GM12878 (cell line): ENCODE data around the gene SASH1. TPM values are rescaled to one million over a fixed set of nuclear protein-coding genes. Genes with fewer than 3 reads are reported as not detected.

ENCODE experiments used
- ATAC-seq: fragments of 200-7000 bp; cut with Tn5 transposase; 3 replicates; pipeline ENCODE4 v1.9.1; 2020; ENCODE audit warnings: mild to moderate bottlenecking, moderate library complexity
- BruUV-seq: library from RNA; stranded (reverse); fragments of 400-500 nt; replicated peaks from 2 replicates; lab custom pipeline; 2021; lab: Mats Ljungman, UMichigan
- CTCF ChIA-PET: fragments of 300-600 bp; sonication (Branson Sonifier 250); formaldehyde crosslinking; extraction: SDS; loops from one replicate; lab custom pipeline; 2021; ENCODE audit warnings: inconsistent platforms; lab: Yijun Ruan, JAX
- POLR2A ChIA-PET: fragments of 350-600 bp; formaldehyde crosslinking; extraction: SDS; loops from one replicate; lab custom pipeline; 2021; ENCODE audit warnings: inconsistent platforms; lab: Charles Lee
- RAD21 ChIA-PET: fragments of 300-600 bp; sonication (Branson Sonifier 250); formaldehyde crosslinking; loops from one replicate; lab custom pipeline; 2023; ENCODE audit warnings: antibody characterized with exemption; ENCODE audit not compliant: unreplicated experiment; lab: Charles Lee
- SMC1A ChIA-PET: fragments of 300-600 bp; sonication (Branson Sonifier 250); formaldehyde crosslinking; loops from one replicate; lab custom pipeline; 2023; ENCODE audit not compliant: unreplicated experiment, uncharacterized antibody; lab: Charles Lee
- DNase-seq: peaks from one replicate; pipeline ENCODE4 v3.0.0-alpha.2; 2011; ENCODE audit warnings: low read depth, low spot score
- FAIRE-seq: peaks from 3 replicates; lab custom pipeline; 2011; peaks lifted over from hg19 to GRCh38; lab: Jason Lieb, UNC
- H2AFZ ChIP-seq: 2 replicates; pipeline ENCODE4 v1.6.0; 2011; ENCODE audit warnings: low read depth, low read length, control low read depth; ENCODE audit not compliant: control insufficient read depth
- H3K27ac ChIP-seq: 2 replicates; pipeline ENCODE4 v1.5.1; 2011; ENCODE audit warnings: control low read depth; ENCODE audit not compliant: control insufficient read depth, insufficient read depth
- H3K27me3 ChIP-seq, 2 experiments: replicated peaks in 1 of 2; 2 replicates each; pipeline versions ENCODE4 v1.6.0 to v1.6.1; 2011; ENCODE audit warnings: low read length in 1 of 2; ENCODE audit not compliant: control insufficient read depth in 2 of 2, insufficient read depth in 2 of 2
- H3K36me3 ChIP-seq, 2 experiments: 2 replicates each; pipeline ENCODE4 v1.5.1; 2011; ENCODE audit warnings: low read length in 1 of 2; ENCODE audit not compliant: control insufficient read depth in 2 of 2, insufficient read depth in 2 of 2
- H3K4me1 ChIP-seq: 2 replicates; pipeline ENCODE4 v1.6.1; 2011; ENCODE audit warnings: mild to moderate bottlenecking, low read length, moderate library complexity, mixed read lengths; ENCODE audit not compliant: control insufficient read depth, insufficient read depth
- H3K4me2 ChIP-seq: 2 replicates; pipeline ENCODE4 v1.6.0; 2011; ENCODE audit warnings: control low read depth; ENCODE audit not compliant: control insufficient read depth, insufficient read depth
- H3K4me3 ChIP-seq: fragments of 200-600 bp; sonication (generic); 2 replicates; pipeline ENCODE4 v1.5.1; 2016
- H3K79me2 ChIP-seq: 2 replicates; pipeline ENCODE4 v1.6.0; 2011; ENCODE audit warnings: low read length; ENCODE audit not compliant: control insufficient read depth, insufficient read depth
- H3K9ac ChIP-seq: 2 replicates; pipeline ENCODE4 v1.8.0; 2011; ENCODE audit warnings: low read length, control low read depth, mixed read lengths; ENCODE audit not compliant: control insufficient read depth, insufficient read depth
- H3K9me3 ChIP-seq: replicated peaks from 3 replicates; pipeline ENCODE4 v1.5.1; 2011; ENCODE audit warnings: mild to moderate bottlenecking, low read length; ENCODE audit not compliant: control insufficient read depth, insufficient read depth
- H4K20me1 ChIP-seq: 2 replicates; pipeline ENCODE4 v1.6.0; 2011; ENCODE audit not compliant: control insufficient read depth, insufficient read depth
- ATF7 ChIP-seq: fragments of 450-650 bp; IDR thresholded peaks from 2 replicates; pipeline ENCODE4 v1.6.1; 2016; ENCODE audit warnings: low read depth, mild to moderate bottlenecking
- BACH1 ChIP-seq: fragments of 450-650 bp; IDR thresholded peaks from 2 replicates; pipeline ENCODE4 v1.6.1; 2017; ENCODE audit warnings: mild to moderate bottlenecking, borderline replicate concordance
- BHLHE40 ChIP-seq, 2 experiments: fragments of 450-650 bp in 1 of 2; IDR thresholded peaks; 2 replicates each; pipeline ENCODE4 v1.6.1; 2011 to 2017; ENCODE audit warnings: low read depth in 2 of 2, borderline replicate concordance in 1 of 2, improper control_type of control experiment in 1 of 2, low read length in 1 of 2, mild to moderate bottlenecking in 1 of 2
- CTCF ChIP-seq, 3 experiments: IDR thresholded peaks in 2 of 3; conservative IDR thresholded peaks in 1 of 3; 2 replicates each; pipeline ENCODE4 v1.5.1; 2011; ENCODE audit warnings: low read depth in 3 of 3, low read length in 3 of 3, mild to moderate bottlenecking in 3 of 3, control low read depth in 2 of 3, moderate library complexity in 2 of 3, inconsistent platforms in 1 of 3, mixed read lengths in 1 of 3; ENCODE audit not compliant: control insufficient read depth in 2 of 3, insufficient read depth in 1 of 3; ENCODE audit errors: extremely low read depth in 1 of 3
- HDAC2 ChIP-seq: fragments of 200-600 bp; sonication (generic); IDR thresholded peaks from 2 replicates; pipeline ENCODE4 v1.6.1; 2017
- IRF4 ChIP-seq: IDR thresholded peaks from 2 replicates; pipeline ENCODE4 v1.6.1; 2011; ENCODE audit warnings: low read depth, low read length
- NFYB ChIP-seq: IDR thresholded peaks from 2 replicates; pipeline ENCODE4 v1.6.1; 2011; ENCODE audit warnings: low read depth, mild to moderate bottlenecking, low read length, improper control_type of control experiment, moderate library complexity; ENCODE audit not compliant: insufficient read depth
- NR2C2 ChIP-seq: IDR thresholded peaks from 2 replicates; pipeline ENCODE4 v1.6.1; 2011; ENCODE audit warnings: borderline replicate concordance, low read depth; ENCODE audit not compliant: control insufficient read depth, insufficient read length
- PML ChIP-seq: IDR thresholded peaks from 2 replicates; pipeline ENCODE4 v1.6.1; 2012; ENCODE audit warnings: low read length, inconsistent platforms
- PRDM15 ChIP-seq: fragments of 450-650 bp; formaldehyde crosslinking; IDR thresholded peaks from 2 replicates; pipeline ENCODE4 v1.4.0; 2020; ENCODE audit warnings: mild to moderate bottlenecking, moderate library complexity
- SMAD5 ChIP-seq: IDR thresholded peaks from 2 replicates; pipeline ENCODE4 v1.6.1; 2016; ENCODE audit warnings: antibody characterized with exemption, low read depth
- STAT1 ChIP-seq: fragments of 450-650 bp; conservative IDR thresholded peaks from 2 replicates; pipeline ENCODE4 v1.6.1; 2014; ENCODE audit warnings: antibody characterized with exemption, mild to moderate bottlenecking
- TCF12 ChIP-seq: IDR thresholded peaks from 2 replicates; pipeline ENCODE4 v1.6.1; 2011; ENCODE audit warnings: low read depth, mild to moderate bottlenecking, low read length
- ZBTB4 ChIP-seq: fragments of 450-650 bp; formaldehyde crosslinking; IDR thresholded peaks from 2 replicates; pipeline ENCODE4 v1.4.0; 2022; ENCODE audit warnings: mild to moderate bottlenecking, moderate library complexity
- ZNF384 ChIP-seq: IDR thresholded peaks from 2 replicates; pipeline ENCODE4 v1.6.1; 2012; ENCODE audit warnings: low read depth, mild to moderate bottlenecking, low read length, improper control_type of control experiment, borderline replicate concordance
- ZNF622 ChIP-seq: fragments of 450-650 bp; IDR thresholded peaks from 2 replicates; pipeline ENCODE4 v1.6.1; 2017; ENCODE audit warnings: mild to moderate bottlenecking, inconsistent platforms
- WGBS: methylation state at CpG from one replicate; pipeline ENCODE4 v1.1.6; 2016; ENCODE audit warnings: low lambda C conversion rate; ENCODE audit not compliant: insufficient replicate concordance, insufficient coverage; ENCODE audit errors: missing lambda C conversion rate; 5-methylcytosine and 5-hydroxymethylcytosine counted together
- in situ Hi-C: fragments of 300-500 bp; cut with MboI; formaldehyde crosslinking; loops from 9 replicates; pipeline ENCODE4 v1.14.3; 2018; ENCODE audit warnings: mixed read lengths
- intact Hi-C: fragments of 100-400 bp; cut with micrococcal nuclease; formaldehyde crosslinking; loops from one replicate; pipeline ENCODE4 v1.14.2; 2022; ENCODE audit not compliant: unreplicated experiment
- polyA plus RNA-seq, 11 experiments: library from polyadenylated mRNA; depleted of rRNA in 4 of 11; unstranded in 6 of 11; stranded (reverse) in 5 of 11; fragments of >200 nt; fragmentation: Nextera tagmentation in 4 of 11; fragmentation: Illumina TruSeq in 1 of 11; extraction: Ambion mirVana in 4 of 11; extraction: Trizol in 1 of 11; gene quantifications; 1 replicate in 1 of 11; 2 replicates in 10 of 11; pipeline versions ENCODE4 v1.2.1 to v1.2.3, GENCODE V29; 2011 to 2016; ENCODE audit warnings: inconsistent platforms in 2 of 11, missing spikeins in 2 of 11, low read depth in 1 of 11
- total RNA-seq, 4 experiments: library from RNA; depleted of rRNA in 3 of 4; stranded (reverse); fragments of >200 nt in 3 of 4; fragmentation: Illumina TruSeq in 1 of 4; extraction: Trizol in 1 of 4; gene quantifications; 2 replicates each; pipeline versions ENCODE4 v1.2.1 to v1.2.3, GENCODE V29; 2013 to 2021

The SASH1 gene
- total and polyA plus RNA-seq, 10 of the 15 experiments (the other 5 are each of a cell fraction or from before 2014, with no cell fraction given) = 0.01 to 0.73 (median 0.14) TPM; not detected in 4

GRCh38 chr6:148417045-148417444 lies 74.4 kb downstream of the SASH1 start (continued):
- no peak for TF ChIP-seq BHLHE40 (IDR thresholded peaks at IDR 0.05; ENCODE audit: borderline replicate concordance in 1 of 2, low read depth in 2 of 2, low read length in 1 of 2)
- no peak for TF ChIP-seq PML
- TF ChIP-seq PRDM15 (CRISPR knock-in tag) = no peak
- no peak for TF ChIP-seq HDAC2
- TF ChIP-seq, all 136 proteins: peak for 0

GRCh38 chr6:148419430-148419829 lies 76.8 kb downstream of the SASH1 start:
- ChIA-PET CTCF (no interaction called here), SMC1A (no interaction called here), POLR2A (no interaction called here), RAD21 (no interaction called here)
- in situ Hi-C loops = no loop called here
- DNase-seq (no peak), ATAC-seq (no peak), FAIRE-seq (no peak)
- BruUV-seq = no TSS peak
- H3K4me2 ChIP-seq = no peak overlapping the region
- no peak overlapping the region for H3K9ac ChIP-seq
- WGBS = 43% methylated on average over 5 of the region's 5 CpGs
- no peaks in the 10 kb centered on the region for H3K4me1 ChIP-seq
- no peaks in the 10 kb centered on the region for H3K36me3 ChIP-seq
- no peak overlapping the region for H3K27ac ChIP-seq
- no peaks in the 10 kb centered on the region for H3K9me3 ChIP-seq
- H3K79me2 ChIP-seq = no peaks in the 10 kb centered on the region
- H2AFZ ChIP-seq = no peak overlapping the region
- H3K27me3 ChIP-seq = no peaks in the 10 kb centered on the region
- intact Hi-C loops = no loop called here
- no peak overlapping the region for H3K4me3 ChIP-seq
- no peaks in the 10 kb centered on the region for H4K20me1 ChIP-seq
- no peak for TF ChIP-seq ZNF622
- no peak for TF ChIP-seq ATF7
- no peak for TF ChIP-seq IRF4
- TF ChIP-seq NR2C2 = no peak
- no peak for TF ChIP-seq ZNF384
- TF ChIP-seq ZBTB4 = no peak
- TF ChIP-seq CTCF (IDR thresholded peaks at IDR 0.05 in 2 of 3, conservative IDR thresholded peaks at IDR 0.05 in 1 of 3; ENCODE audit: control insufficient read depth in 2 of 3, extremely low read depth in 1 of 3, insufficient read depth in 1 of 3, low read depth in 3 of 3, low read length in 3 of 3) = no peak
- no peak for TF ChIP-seq BACH1
- TF ChIP-seq SMAD5 = no peak
- TF ChIP-seq NFYB = no peak
- TF ChIP-seq STAT1 = no peak
- no peak for TF ChIP-seq TCF12
